ENCODE results near the gene CCL27.
"Not testable (repeated sequence)": the region's sequence is repeated elsewhere in the genome, so short reads cannot be mapped to it uniquely, and the experiment has no call there.

The CCL27 gene

GRCh38 chr9:34646211-34647083, 16.0 kb downstream of the CCL27 start, which contains the start of gene GALT:
TSS of gene GALT (plus strand) at chr9:34646675. CDS start at chr9:34646705, 30 bp downstream.
- Histone ChIP-seq H4K20me1 (ENCODE audit: control insufficient read depth, insufficient read depth, low read depth, low read length) (no peaks in the 10 kb centered on the region), H3K4me2 (ENCODE audit: low read length) (peak within 1 kb of the TSS; percentile 88), H3K4me1 (ENCODE audit: control insufficient read depth, low read length) (peaks cover 14% of the 10 kb centered on the region), H3K79me2 (ENCODE audit: control insufficient read depth, low read length) (peaks cover 5% of the 10 kb centered on the region), H3K9me3 (ENCODE audit: control insufficient read depth, insufficient read depth, low read length) (no peaks in the 10 kb centered on the region), H3K27me3 (ENCODE audit: control insufficient read depth, low read length) (no peaks in the 10 kb centered on the region), H3K36me3 (ENCODE audit: control insufficient read depth, low read length) (peaks cover 8% of the 10 kb centered on the region; the same call in 1 of the 2 replicates), H3F3A (ENCODE audit: control insufficient read depth, insufficient read depth) (no peaks in the 10 kb centered on the region), H3K27ac (ENCODE audit: low read depth, low read length) (peak within 1 kb of the TSS; percentile 23), H3K4me3 (ENCODE audit: low read length) (peak within 1 kb of the TSS; percentile 87), H3K9me2 (replicated peaks; ENCODE audit: control insufficient read depth, low read length) (no peaks in the 10 kb centered on the region)
- TF ChIP-seq EZH2phosphoT487 (IDR thresholded peaks at IDR 0.05; ENCODE audit: borderline replicate concordance, low read length) (no peak), CTCF (IDR thresholded peaks at IDR 0.05; ENCODE audit: low read depth, low read length, poor library complexity, severe bottlenecking) (peak; percentile 83)

DNA sequence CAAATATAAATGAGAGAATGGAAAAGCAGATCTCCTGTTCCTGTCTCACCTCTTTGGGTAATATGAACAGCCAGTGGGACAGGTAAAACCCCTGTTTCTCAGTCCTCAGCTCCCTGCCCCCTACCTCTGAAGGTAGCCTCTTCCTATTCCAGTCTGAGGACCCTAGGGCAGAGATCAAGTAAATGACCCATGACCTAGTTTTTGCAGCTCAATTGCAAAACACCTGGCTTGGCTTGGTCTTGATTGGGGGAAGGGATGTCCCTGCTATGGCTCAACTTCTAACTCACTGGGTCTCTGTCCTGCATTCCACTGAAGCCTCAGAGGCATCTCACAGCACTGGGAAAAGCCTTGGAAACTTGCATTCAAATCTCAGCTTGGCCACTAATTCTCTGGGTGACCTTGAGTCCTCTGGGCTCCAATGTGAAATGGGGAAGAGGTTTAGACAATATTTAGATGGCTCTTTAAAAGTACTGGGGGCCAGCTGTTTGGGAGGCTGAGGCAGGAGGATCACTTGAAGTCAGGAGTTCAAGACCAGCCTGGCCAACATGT, 17.6 kb downstream of the CCL27 start:
- no peak overlapping the region for H3K4me3 ChIP-seq (ENCODE audit: low read length)
- no peak overlapping the region for H3K27ac ChIP-seq (ENCODE audit: low read depth, low read length)
- H3K4me2 ChIP-seq (ENCODE audit: low read length), result no peak overlapping the region
- H3K9me3 ChIP-seq (ENCODE audit: control insufficient read depth, insufficient read depth, low read length), result no peaks in the 10 kb centered on the region
- H3K36me3 ChIP-seq (ENCODE audit: control insufficient read depth, low read length), result peaks cover 8% of the 10 kb centered on the region; the same call in 1 of the 2 replicates
- H3K27me3 ChIP-seq (ENCODE audit: control insufficient read depth, low read length), result no peaks in the 10 kb centered on the region
- peaks cover 14% of the 10 kb centered on the region for H3K4me1 ChIP-seq (ENCODE audit: control insufficient read depth, low read length)
- TF ChIP-seq EZH2phosphoT487 (IDR thresholded peaks at IDR 0.05; ENCODE audit: borderline replicate concordance, low read length) (no peak), CTCF (IDR thresholded peaks at IDR 0.05; ENCODE audit: low read depth, low read length, poor library complexity, severe bottlenecking) (no peak)
- H3K9me2 ChIP-seq (replicated peaks; ENCODE audit: control insufficient read depth, low read length), result no peaks in the 10 kb centered on the region
- peaks cover 5% of the 10 kb centered on the region for H3K79me2 ChIP-seq (ENCODE audit: control insufficient read depth, low read length)
- H4K20me1 ChIP-seq (ENCODE audit: control insufficient read depth, insufficient read depth, low read depth, low read length), result no peaks in the 10 kb centered on the region
- H3F3A ChIP-seq (ENCODE audit: control insufficient read depth, insufficient read depth), result no peaks in the 10 kb centered on the region

DNA sequence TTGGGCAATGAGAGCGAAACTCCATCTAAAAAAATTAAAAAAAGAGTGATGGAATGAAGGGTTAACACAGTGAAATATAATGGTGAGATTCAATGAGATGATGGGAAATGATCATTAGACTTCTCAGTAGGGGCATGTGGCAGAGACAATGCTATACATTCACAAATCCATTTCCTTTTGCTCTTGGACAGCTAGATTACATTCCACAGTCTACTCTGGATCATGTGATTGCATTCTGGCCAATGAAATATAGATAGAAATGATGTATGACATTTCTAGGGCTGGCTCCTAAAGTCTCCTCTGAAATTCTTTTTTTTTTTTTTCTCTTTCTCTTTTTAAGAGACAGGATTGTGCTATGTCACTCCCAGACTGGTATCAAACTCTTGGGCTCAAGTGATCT, 19.8 kb downstream of the CCL27 start:
- Histone ChIP-seq H3K79me2 (ENCODE audit: control insufficient read depth, low read length) (peaks cover 5% of the 10 kb centered on the region), H3K9me2 (replicated peaks; ENCODE audit: control insufficient read depth, low read length) (no peaks in the 10 kb centered on the region), H3K4me1 (ENCODE audit: control insufficient read depth, low read length) (peaks cover 24% of the 10 kb centered on the region), H4K20me1 (ENCODE audit: control insufficient read depth, insufficient read depth, low read depth, low read length) (no peaks in the 10 kb centered on the region), H3K27ac (ENCODE audit: low read depth, low read length) (no peak overlapping the region), H3F3A (ENCODE audit: control insufficient read depth, insufficient read depth) (no peaks in the 10 kb centered on the region), H3K4me3 (ENCODE audit: low read length) (no peak overlapping the region), H3K36me3 (ENCODE audit: control insufficient read depth, low read length) (no peaks in the 10 kb centered on the region), H3K9me3 (ENCODE audit: control insufficient read depth, insufficient read depth, low read length) (no peaks in the 10 kb centered on the region), H3K27me3 (ENCODE audit: control insufficient read depth, low read length) (no peaks in the 10 kb centered on the region), H3K4me2 (ENCODE audit: low read length) (no peak overlapping the region)
- TF ChIP-seq CTCF (IDR thresholded peaks at IDR 0.05; ENCODE audit: low read depth, low read length, poor library complexity, severe bottlenecking) (no peak), EZH2phosphoT487 (IDR thresholded peaks at IDR 0.05; ENCODE audit: borderline replicate concordance, low read length) (no peak)

GRCh38 chr9:34639322-34639721, 23.1 kb downstream of the CCL27 start:
- H4K20me1 ChIP-seq (ENCODE audit: control insufficient read depth, insufficient read depth, low read depth, low read length); H3K27ac ChIP-seq (ENCODE audit: low read depth, low read length); H3K27me3 ChIP-seq (ENCODE audit: control insufficient read depth, low read length); H3K4me3 ChIP-seq (ENCODE audit: low read length); H3K4me2 ChIP-seq (ENCODE audit: low read length); H3K9me3 ChIP-seq (ENCODE audit: control insufficient read depth, insufficient read depth, low read length); H3K9me2 ChIP-seq (replicated peaks; ENCODE audit: control insufficient read depth, low read length); H3F3A ChIP-seq (ENCODE audit: control insufficient read depth, insufficient read depth): not testable (repeated sequence)
- peaks cover 23% of the 10 kb centered on the region for H3K4me1 ChIP-seq (ENCODE audit: control insufficient read depth, low read length)
- peaks cover 22% of the 10 kb centered on the region for H3K79me2 ChIP-seq (ENCODE audit: control insufficient read depth, low read length)
- peaks cover 15% of the 10 kb centered on the region; the same call in 1 of the 2 replicates for H3K36me3 ChIP-seq (ENCODE audit: control insufficient read depth, low read length)
